Activated CD4-positive, alpha-beta T cell treated with anti-CD3 and anti-CD28 coated beads for 36 hours (primary cell): ENCODE data around the gene MICU1. TPM values are rescaled to one million over a fixed set of nuclear protein-coding genes. Genes with fewer than 3 reads are reported as not detected.
A peak's percentile ranks its signal among the peaks of the same experiment; 100 is the strongest.
"Not testable (repeated sequence)": the region's sequence is repeated elsewhere in the genome, so short reads cannot be mapped to it uniquely, and the experiment has no call there.

ENCODE experiments used
- ATAC-seq: fragments of 200-7000 bp; cut with Tn5 transposase; one replicate; pipeline ENCODE4 v1.10.0; 2021; ENCODE audit warnings: mild to moderate bottlenecking, moderate library complexity
- CTCF ChIA-PET: fragments of 350-600 bp; sonication (Branson Sonifier 250); formaldehyde crosslinking; loops from one replicate; lab custom pipeline; 2021; ENCODE audit warnings: antibody characterized with exemption; lab: Charles Lee
- POLR2A ChIA-PET: fragments of 350-600 bp; sonication (Branson Sonifier 250); formaldehyde crosslinking; loops from one replicate; lab custom pipeline; 2021; ENCODE audit warnings: antibody characterized with exemption, inconsistent platforms; lab: Charles Lee
- DNase-seq: peaks from one replicate; pipeline ENCODE4 v3.0.0-alpha.2; 2020
- H3K27ac Mint-ChIP-seq: one replicate; pipeline ENCODE4 v1.8.0; 2021; ENCODE audit warnings: mixed read lengths
- H3K27me3 Mint-ChIP-seq: one replicate; pipeline ENCODE4 v1.8.0; 2021; ENCODE audit warnings: mixed read lengths
- H3K36me3 Mint-ChIP-seq: one replicate; pipeline ENCODE4 v1.8.0; 2021; ENCODE audit warnings: low read depth, mixed read lengths
- H3K4me1 Mint-ChIP-seq: one replicate; pipeline ENCODE4 v1.8.0; 2021; ENCODE audit warnings: mixed read lengths
- H3K4me3 Mint-ChIP-seq: one replicate; pipeline ENCODE4 v1.8.0; 2021; ENCODE audit warnings: mild to moderate bottlenecking, moderate library complexity, mixed read lengths
- H3K9me3 Mint-ChIP-seq: one replicate; pipeline ENCODE4 v1.8.0; 2021; ENCODE audit warnings: low read depth, mixed read lengths
- intact Hi-C, 2 experiments: fragments of 100-400 bp; cut with DNase I in 1 of 2; cut with micrococcal nuclease in 1 of 2; formaldehyde crosslinking; loops; one replicate each; pipeline versions ENCODE4 v1.14.2 to v1.15.1; 2022 to 2024; cut with DNase I, micrococcal nuclease
- total RNA-seq, 2 experiments: library from RNA; stranded (reverse); gene quantifications; one replicate each; pipeline ENCODE4 v1.2.3, GENCODE V29; 2021

Gene MICU1, protein sequence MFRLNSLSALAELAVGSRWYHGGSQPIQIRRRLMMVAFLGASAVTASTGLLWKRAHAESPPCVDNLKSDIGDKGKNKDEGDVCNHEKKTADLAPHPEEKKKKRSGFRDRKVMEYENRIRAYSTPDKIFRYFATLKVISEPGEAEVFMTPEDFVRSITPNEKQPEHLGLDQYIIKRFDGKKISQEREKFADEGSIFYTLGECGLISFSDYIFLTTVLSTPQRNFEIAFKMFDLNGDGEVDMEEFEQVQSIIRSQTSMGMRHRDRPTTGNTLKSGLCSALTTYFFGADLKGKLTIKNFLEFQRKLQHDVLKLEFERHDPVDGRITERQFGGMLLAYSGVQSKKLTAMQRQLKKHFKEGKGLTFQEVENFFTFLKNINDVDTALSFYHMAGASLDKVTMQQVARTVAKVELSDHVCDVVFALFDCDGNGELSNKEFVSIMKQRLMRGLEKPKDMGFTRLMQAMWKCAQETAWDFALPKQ
- 10 to 100 TPM; 41.0 to 51.5 TPM for total RNA-seq

DNA sequence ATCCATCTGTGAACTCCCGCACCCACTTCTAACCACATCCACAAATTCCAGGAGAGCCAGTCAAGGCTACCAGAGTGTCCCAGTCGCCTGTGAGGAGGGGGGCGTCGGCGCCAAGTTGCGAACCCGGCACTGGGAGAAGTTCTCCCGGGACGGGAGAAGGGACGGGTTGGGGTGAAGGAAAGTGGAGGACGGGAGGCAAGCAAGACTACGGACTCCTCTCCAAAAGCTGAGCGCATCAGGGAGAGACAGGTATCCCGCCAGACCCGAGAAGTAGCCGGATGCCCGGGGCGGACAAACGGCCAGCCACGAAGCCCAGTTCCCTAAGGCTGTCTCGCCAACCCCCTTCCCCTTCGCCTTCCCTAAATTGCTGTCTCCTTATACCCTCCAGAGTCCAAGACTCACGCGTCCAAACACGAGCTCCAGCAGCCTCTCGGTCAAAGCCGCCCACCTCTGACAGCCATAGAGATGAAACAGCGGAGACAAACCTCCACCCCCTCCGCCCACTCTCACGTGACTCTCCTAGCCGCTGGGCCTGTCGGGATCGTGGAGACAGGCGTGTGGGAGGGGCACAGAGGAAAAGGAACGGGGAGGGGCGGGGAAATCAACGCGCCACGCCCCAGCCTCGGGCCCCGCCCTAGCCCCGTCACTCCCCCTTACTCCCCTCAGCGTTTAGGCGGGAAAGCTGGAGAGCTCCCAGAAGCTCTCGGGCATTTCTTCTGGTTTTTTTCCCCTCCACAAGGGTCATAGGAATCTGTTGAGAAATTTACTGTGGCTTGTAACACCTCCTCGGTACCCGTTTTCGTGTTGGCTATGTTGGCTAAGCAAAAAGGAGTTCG is at the start of gene MICU1:
Gene MICU1, minus strand, starts transcription at position 472 of the 836 bp plus-strand sequence. CDS start 59,286 bp downstream, outside the sequence.
- CTCF ChIA-PET = interaction anchor here (0.6 to 1.5 kb wide), 10 partner anchors 12 to 1016 kb away, joined by 3 to 5 read pairs (median 3); partner anchors contain the start of gene MCU
- intact Hi-C loops = loop anchor here (1.0 to 10.0 kb wide), 10 partner anchors 62 to 620 kb away; partner anchors contain the start of genes MCU (in 2 of the 2), ANAPC16 (in 1 of the 2), ASCC1 (in 1 of the 2) and DNAJB12 (in 1 of the 2)
- peaks cover 7% of the 10 kb centered on the region for H3K4me1 Mint-ChIP-seq
- ATAC-seq (peak; percentile 99), DNase-seq (peak; percentile 98)
- peak within 1 kb of the TSS; percentile 94 for H3K4me3 Mint-ChIP-seq
- H3K27me3 Mint-ChIP-seq = no peaks in the 10 kb centered on the region
- H3K9me3 Mint-ChIP-seq = no peaks in the 10 kb centered on the region
- H3K27ac Mint-ChIP-seq = peak within 1 kb of the TSS; percentile 91
- POLR2A ChIA-PET = interaction anchor here (0.7 to 1.7 kb wide), 5 partner anchors 12 to 72 kb away, joined by 3 to 7 read pairs (median 3); partner anchors contain the start of gene MCU
- peaks cover 2% of the 10 kb centered on the region for H3K36me3 Mint-ChIP-seq

DNA sequence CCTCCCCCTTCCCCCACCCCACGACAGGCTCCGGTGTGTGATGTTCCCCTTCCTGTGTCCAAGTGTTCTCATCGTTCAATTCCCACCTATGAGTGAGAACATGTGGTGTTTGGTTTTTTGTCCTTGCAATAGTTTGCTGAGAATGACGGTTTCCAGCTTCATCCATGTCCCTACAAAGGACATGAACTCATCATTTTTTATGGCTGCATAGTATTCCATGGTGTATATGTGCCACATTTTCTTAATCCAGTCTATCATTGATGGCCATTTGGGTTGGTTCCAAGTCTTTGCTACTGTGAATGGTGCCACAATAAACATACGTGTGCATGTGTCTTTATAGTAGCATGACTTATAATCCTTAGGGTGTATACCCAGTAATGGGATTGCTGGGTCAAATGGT is 48.3 kb upstream of the MICU1 start:
- H3K9me3 Mint-ChIP-seq, H3K36me3 Mint-ChIP-seq, intact Hi-C loops, POLR2A ChIA-PET, CTCF ChIA-PET, DNase-seq, H3K4me3 Mint-ChIP-seq, H3K27me3 Mint-ChIP-seq, H3K27ac Mint-ChIP-seq, ATAC-seq: not testable (repeated sequence)
- H3K4me1 Mint-ChIP-seq = peaks cover 12% of the 10 kb centered on the region

DNA sequence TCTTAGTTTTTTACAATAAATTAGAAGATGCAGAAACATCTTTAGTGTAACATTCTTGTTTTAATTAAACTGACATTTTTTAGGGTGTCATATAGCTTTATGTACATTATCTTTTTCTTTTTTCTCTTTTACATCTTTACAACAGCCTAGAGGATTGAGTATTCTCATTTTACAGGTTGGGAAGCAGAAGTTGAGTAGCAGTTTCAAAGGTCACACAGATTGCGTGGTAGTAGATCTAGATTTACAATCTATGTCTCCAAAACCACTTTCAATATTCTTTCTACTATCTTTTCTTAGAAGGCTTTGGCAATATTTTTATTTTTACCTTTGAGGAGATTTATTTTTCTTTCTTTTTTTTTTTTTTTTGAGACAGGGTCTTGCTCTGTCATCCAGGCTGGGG is 47.4 kb upstream of the MICU1 start:
- H3K36me3 Mint-ChIP-seq = no peaks in the 10 kb centered on the region
- no peak overlapping the region for H3K27ac Mint-ChIP-seq
- ChIA-PET CTCF (interaction anchor here (0.5 to 0.6 kb wide), 2 partner anchors 38 to 147 kb away, joined by 3 to 4 read pairs; no protein-coding TSS in a partner anchor), POLR2A (no interaction called here)
- peaks cover 12% of the 10 kb centered on the region for H3K4me1 Mint-ChIP-seq
- DNase-seq (no peak), ATAC-seq (no peak)
- H3K4me3 Mint-ChIP-seq = no peak overlapping the region
- H3K9me3 Mint-ChIP-seq = no peaks in the 10 kb centered on the region
- intact Hi-C loops = no loop called here
- H3K27me3 Mint-ChIP-seq = peaks cover 4% of the 10 kb centered on the region

DNA sequence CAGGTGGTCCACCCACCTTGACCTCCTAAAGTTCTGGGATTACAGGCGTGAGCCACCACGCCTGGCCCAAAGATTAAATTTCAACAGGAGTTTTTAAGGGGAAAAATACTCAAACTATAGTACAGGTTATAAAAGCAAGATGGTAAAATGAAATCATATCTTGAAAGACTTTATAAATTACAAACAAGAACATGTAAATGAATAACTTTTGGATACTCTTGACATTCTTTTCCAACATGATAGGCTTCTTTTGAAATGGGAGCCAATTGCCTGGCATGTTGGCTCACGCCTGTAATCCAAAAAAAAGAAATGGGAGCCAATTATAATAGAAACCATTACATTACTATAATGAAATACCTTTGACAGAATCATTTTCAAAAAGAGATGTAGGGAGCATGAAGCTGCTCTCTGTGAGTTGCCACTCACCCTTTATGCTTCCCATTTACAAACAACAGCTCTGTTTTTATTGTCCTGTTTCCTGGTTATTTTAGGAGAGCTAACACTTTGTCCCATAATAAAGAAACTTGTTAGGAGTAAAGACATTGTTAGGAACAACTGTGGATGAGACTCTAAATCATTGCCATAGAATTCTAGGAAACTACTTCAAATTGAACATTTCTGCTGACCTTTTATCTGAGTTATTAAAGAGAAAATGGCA is 41.5 kb upstream of the MICU1 start:
- Mint-ChIP-seq H3K27me3 (no peaks in the 10 kb centered on the region), H3K9me3 (no peaks in the 10 kb centered on the region), H3K4me3 (no peak overlapping the region), H3K36me3 (no peaks in the 10 kb centered on the region), H3K4me1 (no peaks in the 10 kb centered on the region), H3K27ac (no peak overlapping the region)
- CTCF ChIA-PET = no interaction called here
- POLR2A ChIA-PET = no interaction called here
- DNase-seq = no peak
- ATAC-seq = no peak
- intact Hi-C loops = no loop called here

DNA sequence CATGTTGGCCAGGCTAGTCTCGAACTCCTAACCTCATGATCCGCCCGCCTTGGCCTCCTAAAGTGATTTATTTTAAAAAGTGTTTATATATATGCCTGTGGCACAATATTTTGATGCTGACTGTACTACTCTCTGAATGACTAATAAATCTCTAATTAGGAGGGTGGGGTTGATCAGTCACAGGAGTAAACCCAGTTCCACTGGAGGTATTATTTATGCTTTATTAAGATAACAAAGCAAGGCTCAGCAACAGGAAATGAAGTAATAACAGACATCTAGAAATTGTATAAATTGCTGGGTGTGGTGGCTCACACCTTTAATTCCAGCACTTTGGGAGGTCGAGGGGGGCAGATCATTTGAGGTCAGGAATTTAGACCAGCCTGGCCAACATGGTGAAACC is 40.0 kb upstream of the MICU1 start:
- H3K4me1 Mint-ChIP-seq = no peaks in the 10 kb centered on the region
- ATAC-seq = no peak
- ChIA-PET POLR2A (no interaction called here), CTCF (no interaction called here)
- H3K36me3 Mint-ChIP-seq = no peaks in the 10 kb centered on the region
- intact Hi-C loops = no loop called here
- no peak overlapping the region for H3K27ac Mint-ChIP-seq
- H3K9me3 Mint-ChIP-seq = no peaks in the 10 kb centered on the region
- DNase-seq = no peak
- no peak overlapping the region for H3K4me3 Mint-ChIP-seq
- no peaks in the 10 kb centered on the region for H3K27me3 Mint-ChIP-seq

DNA sequence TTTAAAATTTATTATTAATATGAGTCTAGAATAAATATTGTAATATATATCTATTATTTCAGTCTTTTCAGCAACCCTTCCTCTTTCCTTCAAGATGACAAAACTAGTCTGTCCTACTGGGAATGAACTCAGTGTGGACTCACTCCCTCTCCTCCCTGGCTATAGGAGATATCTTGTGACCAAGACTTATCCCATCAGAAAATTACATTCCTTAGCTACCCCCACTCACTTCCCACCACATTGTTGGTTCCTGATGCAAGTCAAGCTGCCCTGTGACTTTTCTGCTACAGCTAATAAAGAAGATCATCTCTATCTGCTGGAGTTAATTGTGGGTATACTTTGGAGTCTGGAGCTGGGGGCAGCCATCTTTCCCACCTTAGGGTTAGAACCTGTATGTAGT is 38.1 kb upstream of the MICU1 start:
- DNase-seq (no peak), ATAC-seq (no peak)
- no peaks in the 10 kb centered on the region for H3K4me1 Mint-ChIP-seq
- H3K27ac Mint-ChIP-seq = no peak overlapping the region
- intact Hi-C loops = no loop called here
- no peaks in the 10 kb centered on the region for H3K36me3 Mint-ChIP-seq
- CTCF ChIA-PET = no interaction called here
- peaks cover 2% of the 10 kb centered on the region for H3K27me3 Mint-ChIP-seq
- H3K4me3 Mint-ChIP-seq = no peak overlapping the region
- H3K9me3 Mint-ChIP-seq = no peaks in the 10 kb centered on the region
- POLR2A ChIA-PET = no interaction called here

DNA sequence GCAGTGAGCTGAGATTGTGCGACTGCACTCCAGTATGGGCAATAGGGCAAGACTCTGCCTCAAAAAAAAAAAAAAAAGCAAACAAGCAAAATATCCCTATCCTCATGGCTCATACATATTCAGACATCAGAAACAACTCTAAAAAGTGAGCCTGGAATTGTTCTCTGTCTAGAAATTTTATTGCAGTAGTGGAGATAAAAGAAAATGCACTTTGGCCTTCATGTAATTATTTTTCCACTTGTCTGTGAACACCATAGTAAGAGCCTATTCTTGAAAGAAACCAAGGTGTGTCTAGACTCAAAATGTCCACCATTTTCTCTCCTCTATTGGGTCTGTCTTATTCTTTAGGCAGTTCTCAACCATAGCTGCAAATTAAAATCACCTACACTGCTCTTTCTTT is 35.6 kb upstream of the MICU1 start:
- H3K27me3 Mint-ChIP-seq = peaks cover 2% of the 10 kb centered on the region
- H3K27ac Mint-ChIP-seq = no peak overlapping the region
- intact Hi-C loops = no loop called here

DNA sequence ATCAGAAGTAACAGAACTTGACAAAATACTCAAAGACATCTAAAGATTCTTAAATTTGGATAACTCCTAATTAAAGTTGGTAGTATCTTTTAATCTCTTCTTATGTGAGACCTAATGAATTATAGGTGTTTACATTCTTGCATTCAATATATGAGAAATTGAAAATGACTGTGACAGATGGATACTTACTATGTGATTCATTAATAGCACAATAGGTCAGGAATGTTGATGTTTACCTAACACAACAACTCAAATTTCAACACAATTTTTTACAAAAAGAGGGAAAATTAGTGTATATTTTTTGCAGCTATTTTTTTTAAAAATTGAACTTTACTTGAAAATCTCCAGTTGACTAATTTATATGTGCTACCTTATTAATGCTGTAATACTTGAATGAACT is 34.3 kb upstream of the MICU1 start:
- intact Hi-C loops = no loop called here
- Mint-ChIP-seq H3K4me3 (no peak overlapping the region), H3K27me3 (peaks cover 2% of the 10 kb centered on the region), H3K9me3 (no peaks in the 10 kb centered on the region), H3K27ac (no peak overlapping the region), H3K4me1 (no peaks in the 10 kb centered on the region), H3K36me3 (no peaks in the 10 kb centered on the region)
- ATAC-seq (no peak), DNase-seq (no peak)
- CTCF ChIA-PET = no interaction called here
- POLR2A ChIA-PET = no interaction called here

More for the DNA sequence above, 35.6 kb upstream of the MICU1 start:
- no peak for ATAC-seq
- H3K4me1 Mint-ChIP-seq = no peaks in the 10 kb centered on the region
- POLR2A ChIA-PET = no interaction called here
- CTCF ChIA-PET = no interaction called here
- H3K36me3 Mint-ChIP-seq = no peaks in the 10 kb centered on the region
- no peak overlapping the region for H3K4me3 Mint-ChIP-seq
- no peak for DNase-seq
- no peaks in the 10 kb centered on the region for H3K9me3 Mint-ChIP-seq

DNA sequence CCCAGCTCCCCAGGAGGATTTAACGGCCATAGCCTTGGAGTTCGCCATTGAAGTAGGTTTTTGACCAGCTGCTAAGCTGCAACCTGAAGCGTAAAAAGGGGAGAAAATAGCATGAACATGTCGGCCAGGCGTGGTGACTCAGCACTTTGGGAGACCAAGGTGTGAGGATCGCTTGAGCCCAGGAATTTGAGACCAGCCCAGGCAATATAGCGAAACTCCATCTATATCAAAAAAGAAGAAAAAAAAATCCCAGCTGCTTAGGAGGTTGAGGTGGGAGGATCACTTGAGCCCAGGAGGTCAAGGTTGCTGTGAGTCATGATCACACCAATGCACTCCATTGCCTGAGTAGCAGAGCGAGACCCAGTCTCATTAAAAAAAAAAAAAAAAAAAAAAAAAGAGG is 33.8 kb upstream of the MICU1 start:
- H3K27me3 Mint-ChIP-seq = peaks cover 2% of the 10 kb centered on the region
- intact Hi-C loops = no loop called here
- H3K9me3 Mint-ChIP-seq = no peaks in the 10 kb centered on the region
- H3K4me1 Mint-ChIP-seq = no peaks in the 10 kb centered on the region
- ChIA-PET CTCF (no interaction called here), POLR2A (no interaction called here)
- DNase-seq (no peak), ATAC-seq (no peak)
- H3K4me3 Mint-ChIP-seq = no peak overlapping the region
- H3K36me3 Mint-ChIP-seq = no peaks in the 10 kb centered on the region
- no peak overlapping the region for H3K27ac Mint-ChIP-seq

DNA sequence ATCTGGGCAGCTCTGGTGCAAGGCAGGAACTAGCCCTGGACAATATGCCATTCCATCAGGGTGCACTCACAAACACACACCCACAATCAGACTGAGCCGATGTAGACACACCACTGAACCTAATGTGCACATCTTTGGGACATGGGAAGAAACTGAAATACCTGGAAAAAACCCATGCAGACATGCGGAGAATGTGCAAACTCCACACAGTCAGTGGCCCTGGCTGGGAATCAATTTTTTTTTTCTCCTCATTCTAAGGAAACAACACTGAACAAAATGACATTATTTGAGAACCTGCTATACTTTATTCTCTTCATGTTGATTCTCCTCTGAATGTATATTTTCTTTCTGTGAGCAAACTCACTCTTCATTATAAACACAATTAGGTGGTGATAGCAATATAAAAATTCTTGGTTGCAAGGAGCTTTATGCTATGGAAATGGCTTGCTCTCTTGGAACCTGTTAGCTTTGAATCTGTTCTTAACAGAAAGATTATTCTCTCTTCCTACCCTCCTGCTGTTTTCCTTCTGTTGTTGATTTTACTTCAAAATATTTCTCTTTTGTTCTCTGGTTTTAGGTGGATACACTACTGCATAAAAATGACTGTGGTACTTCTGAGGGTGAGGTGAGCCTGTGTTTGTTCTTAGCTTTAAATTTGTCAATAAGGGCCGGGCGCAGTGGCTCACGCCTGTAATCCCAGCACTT is 33.0 kb upstream of the MICU1 start:
- CTCF ChIA-PET = interaction anchor here (1.5 kb wide), 1 partner anchor 271 kb away, joined by 3 read pairs; no protein-coding TSS in a partner anchor
- no peaks in the 10 kb centered on the region for H3K4me1 Mint-ChIP-seq
- no peak overlapping the region for H3K4me3 Mint-ChIP-seq
- H3K36me3 Mint-ChIP-seq = no peaks in the 10 kb centered on the region
- H3K9me3 Mint-ChIP-seq = no peaks in the 10 kb centered on the region
- ATAC-seq = no peak
- intact Hi-C loops = no loop called here
- H3K27ac Mint-ChIP-seq = no peak overlapping the region
- DNase-seq = no peak
- POLR2A ChIA-PET = no interaction called here
- H3K27me3 Mint-ChIP-seq = peaks cover 2% of the 10 kb centered on the region

DNA sequence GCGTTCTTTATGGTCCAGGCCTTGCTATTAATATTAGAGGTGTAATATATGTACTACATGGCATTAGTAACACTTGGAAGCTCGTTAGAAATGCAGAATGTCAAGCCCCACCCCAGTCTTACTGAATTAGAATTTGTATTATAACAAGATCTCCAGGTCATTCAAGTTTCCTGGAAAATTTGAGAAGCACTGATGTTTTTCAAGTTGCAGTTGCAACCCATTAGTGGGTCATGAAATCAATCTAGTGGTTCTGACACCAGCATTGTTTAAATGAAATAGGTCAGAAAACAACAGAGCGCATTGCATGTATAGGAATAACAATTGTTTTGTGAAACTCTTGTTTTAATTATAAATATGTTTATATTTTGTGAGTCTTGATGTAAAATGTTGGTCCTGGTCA is 28.8 kb upstream of the MICU1 start:
- no peaks in the 10 kb centered on the region for H3K4me1 Mint-ChIP-seq
- H3K27ac Mint-ChIP-seq = no peak overlapping the region
- H3K27me3 Mint-ChIP-seq = no peaks in the 10 kb centered on the region
- CTCF ChIA-PET = no interaction called here
- intact Hi-C loops = no loop called here
- no peaks in the 10 kb centered on the region for H3K9me3 Mint-ChIP-seq
- no peaks in the 10 kb centered on the region for H3K36me3 Mint-ChIP-seq
- DNase-seq (no peak), ATAC-seq (no peak)
- no peak overlapping the region for H3K4me3 Mint-ChIP-seq
- POLR2A ChIA-PET = no interaction called here
